ENCODE measurements around the gene GIPC1. TPM values are rescaled to one million over a fixed set of nuclear protein-coding genes. Genes with fewer than 3 reads are reported as not detected.

The GIPC1 gene
- total and polyA plus RNA-seq, 2 of the 4 experiments (the other 2 are of a cell fraction), result 74.2 to 133 TPM

- Histone ChIP-seq H4K8ac (ENCODE audit: low read depth in 2 of 2, low read length in 2 of 2) (no peak overlapping the region), H3K27ac (ENCODE audit: insufficient read depth, low read length) (no peak overlapping the region), H4K20me1 (ENCODE audit: insufficient read depth, low read length) (no peaks in the 10 kb centered on the region; the same call in 1 of the 2 replicates), H2AK9ac (replicated peaks; ENCODE audit: low read depth, low read length, poor library complexity) (no peak overlapping the region), H3K4ac (ENCODE audit: low read depth, low read length) (no peak overlapping the region), H3K79me1 (ENCODE audit: low read depth in 1 of 2, low read length in 2 of 2) (no peaks in the 10 kb centered on the region), H3K27me3 (ENCODE audit: control insufficient read depth, insufficient read depth, low read length) (no peaks in the 10 kb centered on the region), H3K56ac (ENCODE audit: extremely low read depth, insufficient read depth, low read length) (no peak overlapping the region), H3K36me3 (ENCODE audit: control insufficient read depth, insufficient read depth, low read length) (peaks cover 39% of the 10 kb centered on the region), H4K91ac (ENCODE audit: insufficient read depth, low read depth, low read length) (no peak overlapping the region), H2BK20ac (ENCODE audit: low read depth, low read length) (no peak overlapping the region), H3K9me3 (ENCODE audit: control insufficient read depth, insufficient read depth, low read length) (no peaks in the 10 kb centered on the region), H4K5ac (ENCODE audit: low read depth, low read length) (no peak overlapping the region), H3K9me1 (ENCODE audit: insufficient read depth, low read length) (no peaks in the 10 kb centered on the region; the same call in 1 of the 2 replicates), H3K9ac (ENCODE audit: low read depth, low read length) (no peak overlapping the region), H3K4me1 (ENCODE audit: control insufficient read depth, insufficient read depth, low read length) (no peaks in the 10 kb centered on the region), H2AK5ac (ENCODE audit: low read depth, low read length) (no peak overlapping the region), H2AFZ (replicated peaks; ENCODE audit: low read length, poor library complexity) (no peak overlapping the region), H2BK5ac (ENCODE audit: low read depth, low read length, poor library complexity, severe bottlenecking) (no peak overlapping the region), H2BK15ac (ENCODE audit: low read depth, low read length) (no peak overlapping the region), H2BK120ac (ENCODE audit: low read depth, low read length) (no peak overlapping the region), H3K23ac (ENCODE audit: low read depth, low read length) (no peak overlapping the region), H3K14ac (replicated peaks; ENCODE audit: low read depth, low read length) (no peak overlapping the region), H3K4me3 (ENCODE audit: insufficient read depth, low read depth, low read length) (no peak overlapping the region), H3K18ac (ENCODE audit: low read depth, low read length) (no peak overlapping the region), H3K4me2 (ENCODE audit: low read depth, low read length) (no peak overlapping the region)
- BruUV-seq (replicated peaks), result no TSS peak
- no peak for ATAC-seq (ENCODE audit: low read depth)
- in situ Hi-C loops (cut with MboI; ENCODE audit: low sequenced_read_pairs) (no loop called here), dilution Hi-C loops (cut with HindIII; ENCODE audit: low sequenced_read_pairs, unreplicated experiment) (no loop called here), intact Hi-C loops (cut with micrococcal nuclease) (no loop called here)
- 100% methylated on average over 1 to 2 of the region's 2 CpGs for WGBS, 2 experiments (ENCODE audit: extremely low coverage in 2 of 2, insufficient read length in 1 of 2)
- CTCF ChIA-PET, result no interaction called here
- no peak for TF ChIP-seq CHD1 (IDR thresholded peaks at IDR 0.05; ENCODE audit: low read depth, low read length)
- TF ChIP-seq RCOR1 (IDR thresholded peaks at IDR 0.05; ENCODE audit: insufficient replicate concordance, low read length), result no peak
- no peak for TF ChIP-seq CEBPB (IDR thresholded peaks at IDR 0.05; ENCODE audit: low read depth, low read length)
- TF ChIP-seq MAFK (IDR thresholded peaks at IDR 0.05; ENCODE audit: low read depth, low read length), result no peak
- no peak for TF ChIP-seq RFX5 (IDR thresholded peaks at IDR 0.05; ENCODE audit: low read depth, low read length)
- no peak for TF ChIP-seq BHLHE40 (IDR thresholded peaks at IDR 0.05; ENCODE audit: low read depth, low read length)
- TF ChIP-seq POLR2A (IDR thresholded peaks at IDR 0.05; ENCODE audit: low read depth, low read length), result no peak
- no peak for TF ChIP-seq FOS (IDR thresholded peaks at IDR 0.05; ENCODE audit: low read depth, low read length)
- TF ChIP-seq MXI1 (IDR thresholded peaks at IDR 0.05; ENCODE audit: borderline replicate concordance, low read depth, low read length), result no peak
- no peak for TF ChIP-seq RAD21 (IDR thresholded peaks at IDR 0.05; ENCODE audit: low read length)
- no peak for TF ChIP-seq NFE2L2 (IDR thresholded peaks at IDR 0.05; ENCODE audit: low read depth, low read length)
- TF ChIP-seq MAZ (IDR thresholded peaks at IDR 0.05; ENCODE audit: borderline replicate concordance, low read depth, low read length), result no peak
- POLR2A ChIA-PET (ENCODE audit: unreplicated experiment), result no interaction called here
- DNase-seq, result no peak
Measured at GRCh38 chr19:14460935-14461334, 35.0 kb downstream of the GIPC1 start.
